ENCODE data around the gene CDC20B. TPM values are rescaled to one million over a fixed set of nuclear protein-coding genes. Genes with fewer than 3 reads are reported as not detected.

The CDC20B gene
- total RNA-seq (2014; rRNA removed; shearing (Covaris generic)), result not detected in 2 replicates
- 0.06 TPM in 1 of 2 replicates, not detected in the other for polyA plus RNA-seq (2014; cell fraction: nucleus; rRNA removed)

- peak; percentile 67 for DNase-seq (ENCODE audit: extremely low read depth, low read depth)
Observed at GRCh38 chr5:55172937-55173686, at the start of gene CDC20B. CDC20B (minus strand) TSS chr5:55173177; CDS start chr5:55173000, 177 bp downstream.

GRCh38 chr5:55222092-55222984, 49.4 kb upstream of the CDC20B start:
- DNase-seq (ENCODE audit: extremely low read depth, low read depth), result no peak

- DNase-seq (ENCODE audit: extremely low read depth, low read depth), result no peak
Observed at GRCh38 chr5:55220433-55221185, 47.6 kb upstream of the CDC20B start.

GRCh38 chr5:55219770-55220169, 46.8 kb upstream of the CDC20B start:
- no peak for DNase-seq (ENCODE audit: extremely low read depth, low read depth)

- no peak for DNase-seq (ENCODE audit: extremely low read depth, low read depth)
Observed at GRCh38 chr5:55218967-55219366, 46.0 kb upstream of the CDC20B start.

- DNase-seq (ENCODE audit: extremely low read depth, low read depth), result no peak
Observed at GRCh38 chr5:55211184-55211874, 38.4 kb upstream of the CDC20B start.

- no peak for DNase-seq (ENCODE audit: extremely low read depth, low read depth)
Observed at GRCh38 chr5:55205001-55205400, 32.0 kb upstream of the CDC20B start.

- no peak for DNase-seq (ENCODE audit: extremely low read depth, low read depth)
Observed at GRCh38 chr5:55191165-55191564, 18.2 kb upstream of the CDC20B start.

- DNase-seq (ENCODE audit: extremely low read depth, low read depth), result no peak
Observed at GRCh38 chr5:55188656-55189540, 15.9 kb upstream of the CDC20B start.

- peak; percentile 30 for DNase-seq (ENCODE audit: extremely low read depth, low read depth)
Observed at GRCh38 chr5:55187370-55187769, 14.4 kb upstream of the CDC20B start.

- DNase-seq (ENCODE audit: extremely low read depth, low read depth), result no peak
Observed at GRCh38 chr5:55180016-55180415, 7.0 kb upstream of the CDC20B start.

- no peak for DNase-seq (ENCODE audit: extremely low read depth, low read depth)
Observed at GRCh38 chr5:55177078-55177477, 4.1 kb upstream of the CDC20B start.

- DNase-seq (ENCODE audit: extremely low read depth, low read depth), result peak; percentile 75
Observed at GRCh38 chr5:55176176-55176818, 3.3 kb upstream of the CDC20B start.

- DNase-seq (ENCODE audit: extremely low read depth, low read depth), result no peak
Observed at GRCh38 chr5:55175781-55176175, 2.8 kb upstream of the CDC20B start.

- no peak for DNase-seq (ENCODE audit: extremely low read depth, low read depth)
Observed at GRCh38 chr5:55173687-55174230, 782 bp upstream of the CDC20B start.

- DNase-seq (ENCODE audit: extremely low read depth, low read depth), result peak; percentile 91
Observed at GRCh38 chr5:55172051-55172899, 702 bp downstream of the CDC20B start.

- DNase-seq (ENCODE audit: extremely low read depth, low read depth), result no peak
Observed at GRCh38 chr5:55171471-55171870, 1.5 kb downstream of the CDC20B start.

GRCh38 chr5:55162666-55163065, 10.3 kb downstream of the CDC20B start:
- no peak for DNase-seq (ENCODE audit: extremely low read depth, low read depth)
